ENCODE data around the gene XRRA1. TPM values are rescaled to one million over a fixed set of nuclear protein-coding genes. Genes with fewer than 3 reads are reported as not detected.

Gene XRRA1
- total RNA-seq, 1 donor from 2014 or later: 10.8 TPM

DNA sequence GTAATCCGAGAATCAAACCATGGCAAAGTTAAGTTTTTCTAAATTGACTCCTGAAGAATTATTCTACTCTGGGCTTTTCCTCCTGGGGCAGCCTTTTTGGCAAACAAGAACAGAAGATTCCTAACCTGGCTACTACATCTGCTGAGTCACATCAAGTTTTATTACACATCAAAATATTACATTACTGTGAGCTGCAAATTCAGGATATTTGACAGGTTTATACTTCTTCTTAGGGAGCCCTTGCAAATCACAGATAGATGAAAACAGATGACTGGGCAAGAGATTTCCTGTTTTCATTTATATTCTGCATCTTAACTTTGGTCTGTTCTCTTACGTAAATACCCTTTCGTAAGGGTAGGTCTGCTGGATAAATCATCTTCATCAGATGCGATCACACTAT, 23.6 kb downstream of the XRRA1 start:
- no peak overlapping the region for H3K27ac Mint-ChIP-seq
- H3K4me3 Mint-ChIP-seq (ENCODE audit: low read depth): no peak overlapping the region
- TF ChIP-seq CTCF (IDR thresholded peaks at IDR 0.05; ENCODE audit: unreplicated experiment): no peak
- H3K9me3 Mint-ChIP-seq (ENCODE audit: low read depth): no peaks in the 10 kb centered on the region
- peaks cover 3% of the 10 kb centered on the region for H3K4me1 Mint-ChIP-seq (ENCODE audit: low read depth)
- H3K36me3 Mint-ChIP-seq (ENCODE audit: insufficient read depth): no peaks in the 10 kb centered on the region
- H3K27me3 Mint-ChIP-seq: no peaks in the 10 kb centered on the region
- no peak for DNase-seq (ENCODE audit: low spot score, unreplicated experiment)

DNA sequence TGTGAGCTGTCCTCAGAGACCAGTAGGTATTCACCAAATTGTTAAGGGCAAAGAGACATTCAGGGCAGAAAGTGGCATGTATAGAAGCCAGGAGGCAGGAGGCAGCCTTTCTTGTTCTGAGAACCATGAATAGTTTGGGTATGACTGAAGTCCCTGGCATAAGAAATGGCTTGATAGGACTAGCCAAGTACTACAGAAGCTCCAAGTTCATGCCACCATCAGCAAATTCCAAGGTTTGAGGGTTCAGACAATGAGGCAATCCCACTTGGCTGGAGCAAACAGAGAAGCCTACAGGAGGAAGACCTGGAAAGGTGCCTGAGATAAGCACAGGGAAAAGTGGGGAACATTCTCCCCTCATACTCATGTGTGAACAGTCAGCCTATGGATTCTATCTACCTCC, 25.8 kb downstream of the XRRA1 start:
- H3K27ac Mint-ChIP-seq: no peak overlapping the region
- TF ChIP-seq CTCF (IDR thresholded peaks at IDR 0.05; ENCODE audit: unreplicated experiment): no peak
- no peak for DNase-seq (ENCODE audit: low spot score, unreplicated experiment)
- peaks cover 3% of the 10 kb centered on the region for H3K4me1 Mint-ChIP-seq (ENCODE audit: low read depth)
- H3K27me3 Mint-ChIP-seq: no peaks in the 10 kb centered on the region
- no peaks in the 10 kb centered on the region for H3K9me3 Mint-ChIP-seq (ENCODE audit: low read depth)
- H3K36me3 Mint-ChIP-seq (ENCODE audit: insufficient read depth): peaks cover 2% of the 10 kb centered on the region
- no peak overlapping the region for H3K4me3 Mint-ChIP-seq (ENCODE audit: low read depth)

DNA sequence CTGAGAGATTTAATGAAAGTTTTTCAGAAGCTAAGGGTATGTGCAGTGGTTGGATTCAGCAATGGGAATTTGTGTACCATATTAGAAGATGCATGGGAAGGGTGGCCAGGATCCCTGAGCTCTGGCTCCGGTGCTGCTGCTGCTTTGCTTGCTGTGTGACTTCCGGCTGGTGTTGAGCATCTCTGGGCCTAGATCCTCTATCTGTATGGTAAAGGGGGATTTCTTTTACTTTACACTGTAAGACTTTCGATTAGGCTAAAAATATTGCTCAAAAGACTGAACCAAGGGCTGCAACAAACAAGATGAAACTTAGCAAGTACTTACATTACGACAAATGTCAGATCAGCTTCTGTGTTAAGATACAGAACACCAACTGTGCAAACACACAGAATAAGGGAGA, 39.1 kb downstream of the XRRA1 start:
- DNase-seq (ENCODE audit: low spot score, unreplicated experiment): no peak
- H3K9me3 Mint-ChIP-seq (ENCODE audit: low read depth): no peaks in the 10 kb centered on the region
- no peak overlapping the region for H3K27ac Mint-ChIP-seq
- no peaks in the 10 kb centered on the region for H3K4me1 Mint-ChIP-seq (ENCODE audit: low read depth)
- H3K36me3 Mint-ChIP-seq (ENCODE audit: insufficient read depth): peaks cover 5% of the 10 kb centered on the region
- no peak overlapping the region for H3K4me3 Mint-ChIP-seq (ENCODE audit: low read depth)
- no peak for TF ChIP-seq CTCF (IDR thresholded peaks at IDR 0.05; ENCODE audit: unreplicated experiment)
- H3K27me3 Mint-ChIP-seq: no peaks in the 10 kb centered on the region

DNA sequence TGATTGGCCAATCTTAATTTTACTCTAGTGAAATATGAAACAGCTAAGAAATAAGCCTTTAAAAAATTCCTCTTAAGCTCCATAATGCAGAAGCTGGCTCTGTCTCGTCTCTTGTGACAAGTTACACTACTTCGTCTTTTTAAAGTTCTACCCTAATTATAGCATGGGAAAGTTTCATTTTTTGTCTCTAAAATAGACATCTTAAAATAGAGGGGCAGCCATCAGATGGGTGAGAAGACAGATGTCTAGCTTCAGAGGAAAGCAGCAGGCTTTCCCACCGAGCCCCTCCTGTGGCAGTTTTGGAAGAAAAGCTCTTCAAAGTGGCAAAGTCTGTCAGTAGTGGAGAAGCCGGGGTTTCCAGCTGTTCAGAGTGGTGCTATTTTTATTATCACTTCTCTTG, 39.5 kb downstream of the XRRA1 start:
- no peak for TF ChIP-seq CTCF (IDR thresholded peaks at IDR 0.05; ENCODE audit: unreplicated experiment)
- Mint-ChIP-seq H3K4me1 (ENCODE audit: low read depth) (no peaks in the 10 kb centered on the region), H3K4me3 (ENCODE audit: low read depth) (no peak overlapping the region), H3K36me3 (ENCODE audit: insufficient read depth) (peaks cover 5% of the 10 kb centered on the region), H3K27me3 (no peaks in the 10 kb centered on the region), H3K9me3 (ENCODE audit: low read depth) (no peaks in the 10 kb centered on the region), H3K27ac (no peak overlapping the region)
- DNase-seq (ENCODE audit: low spot score, unreplicated experiment): no peak

DNA sequence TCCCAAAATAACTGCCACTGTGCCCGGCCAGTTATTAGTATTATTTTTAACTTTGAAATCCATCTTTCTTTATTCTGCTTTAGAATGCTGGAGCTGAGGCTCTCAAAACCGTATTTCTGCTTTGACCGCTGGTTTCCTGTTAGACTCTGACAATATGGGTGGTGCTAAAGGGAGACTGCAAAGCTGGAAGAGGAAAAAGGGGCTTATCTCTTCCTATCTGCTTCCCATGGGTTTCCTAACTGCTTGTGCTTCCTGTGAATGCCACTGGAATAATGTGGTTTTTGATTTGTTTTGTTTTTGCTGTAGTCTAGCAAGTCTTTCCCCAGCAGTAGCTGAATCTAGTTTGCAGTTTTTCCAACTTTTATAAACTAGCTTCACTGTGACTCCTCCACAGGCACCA, 43.6 kb downstream of the XRRA1 start:
- H3K9me3 Mint-ChIP-seq (ENCODE audit: low read depth): peaks cover 18% of the 10 kb centered on the region
- H3K27me3 Mint-ChIP-seq: no peaks in the 10 kb centered on the region
- no peak for TF ChIP-seq CTCF (IDR thresholded peaks at IDR 0.05; ENCODE audit: unreplicated experiment)
- H3K4me3 Mint-ChIP-seq (ENCODE audit: low read depth): no peak overlapping the region
- no peak for DNase-seq (ENCODE audit: low spot score, unreplicated experiment)
- no peak overlapping the region for H3K27ac Mint-ChIP-seq
- H3K4me1 Mint-ChIP-seq (ENCODE audit: low read depth): no peaks in the 10 kb centered on the region
- peaks cover 26% of the 10 kb centered on the region for H3K36me3 Mint-ChIP-seq (ENCODE audit: insufficient read depth)

Data from progenitor cell of endocrine pancreas (in vitro differentiated cells).